Gastrocnemius medialis (tissue), 4 donors: ENCODE data around the gene LRMDA. TPM values are rescaled to one million over a fixed set of nuclear protein-coding genes. Genes with fewer than 3 reads are reported as not detected.
A peak's percentile ranks its signal among the peaks of the same experiment; 100 is the strongest.

Experiments used
- ATAC-seq, 2 donors: fragments of 150-250 bp; one replicate each; pipeline ENCODE4 v1.9.1; 2016
- DNase-seq, 2 donors: peaks; one replicate each; pipeline ENCODE4 v3.0.0-alpha.2; 2019
- H3K27ac ChIP-seq, 4 donors: fragments of 200-600 bp; sonication (generic); 1 replicate in 1 of 4; 2 replicates in 3 of 4; pipeline ENCODE4 v1.5.1; 2016 to 2018; ENCODE audit warnings: mild to moderate bottlenecking in 2 of 4, moderate library complexity in 1 of 4
- H3K27me3 ChIP-seq, 3 donors: fragments of 200-600 bp; sonication (generic) in 2 of 3; 1 replicate in 1 of 3; 2 replicates in 2 of 3; pipeline versions ENCODE4 v1.5.1 to v1.6.0; 2016 to 2019; ENCODE audit warnings: mild to moderate bottlenecking in 1 of 3, moderate library complexity in 1 of 3
- H3K36me3 ChIP-seq, 2 donors: fragments of 200-600 bp; sonication (generic) in 1 of 2; one replicate each; pipeline ENCODE4 v1.5.1; 2017 to 2018
- H3K4me1 ChIP-seq, 2 donors: fragments of 200-600 bp; sonication (generic) in 1 of 2; one replicate each; pipeline ENCODE4 v1.5.1; 2016 to 2017; ENCODE audit warnings: mild to moderate bottlenecking in 2 of 2
- H3K4me3 ChIP-seq, 4 donors: fragments of 200-600 bp; sonication (generic) in 3 of 4; 1 replicate in 1 of 4; 2 replicates in 3 of 4; pipeline ENCODE4 v1.5.1; 2016 to 2019; ENCODE audit warnings: mild to moderate bottlenecking in 2 of 4
- H3K9me3 ChIP-seq, 3 donors: fragments of 200-600 bp; sonication (generic) in 2 of 3; 1 replicate in 1 of 3; 2 replicates in 2 of 3; pipeline ENCODE4 v1.5.1; 2016 to 2019
- POLR2A ChIP-seq, 2 donors: fragments of 450-650 bp; IDR thresholded peaks; one replicate each; pipeline ENCODE4 v1.6.1; 2017; ENCODE audit warnings: antibody characterized with exemption in 2 of 2, mild to moderate bottlenecking in 2 of 2, moderate library complexity in 2 of 2
- in situ Hi-C, 4 donors: fragments of 200-750 bp; cut with MboI; loops; one replicate each; pipeline versions ENCODE4 v1.15.0 to v1.8.0; 2017; ENCODE audit warnings: low sequenced_read_pairs in 4 of 4
- intact Hi-C: fragments of 100-400 bp; cut with DNase I; formaldehyde crosslinking; loops from one replicate; pipeline ENCODE4 v1.15.1; 2023; ENCODE audit warnings: low total_unique reads
- total RNA-seq, 4 donors: library from RNA; depleted of rRNA; stranded (reverse); fragments of >200 nt; gene quantifications; one replicate each; pipeline versions ENCODE4 v1.1.0 to v1.2.3, GENCODE V29; 2016
- TF ChIP-seq, protein P1 (sequence below), 5 experiments: fragments of 450-650 bp in 3 of 5; fragments of 200-600 bp in 2 of 5; sonication (generic) in 2 of 5; IDR thresholded peaks in 4 of 5; conservative IDR thresholded peaks in 1 of 5; 1 replicate in 4 of 5; 2 replicates in 1 of 5; pipeline ENCODE4 v1.5.1; 2016 to 2019; ENCODE audit warnings: antibody characterized with exemption in 5 of 5, mild to moderate bottlenecking in 3 of 5, moderate library complexity in 3 of 5

The LRMDA gene
- total RNA-seq, 4 donors from 2014 or later: 0.80 to 4.5 (median 1.4) TPM

DNA sequence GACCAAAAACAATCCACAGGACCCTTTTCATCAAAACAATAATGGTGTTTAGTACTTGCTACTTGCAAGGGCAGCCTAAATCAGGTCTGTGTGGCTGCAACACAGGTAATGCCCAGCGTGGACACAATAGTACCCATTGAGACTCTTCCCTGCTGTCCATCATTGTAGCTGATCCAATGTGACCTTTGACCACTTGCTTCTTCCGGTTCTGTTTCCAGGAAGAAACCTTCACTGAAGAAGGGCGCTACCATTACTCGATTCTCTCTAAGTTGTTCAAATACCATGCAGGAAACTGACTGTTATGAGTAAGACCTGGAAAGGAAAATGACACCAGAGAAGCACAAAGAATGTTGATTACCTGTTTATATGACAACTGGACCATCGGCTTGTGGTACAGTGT, 1128.9 kb downstream of the LRMDA start:
- Histone ChIP-seq H3K27ac (no peak overlapping the region), H3K27me3 (no peaks in the 10 kb centered on the region), H3K4me1 (peaks cover 0 to 4% of the 10 kb centered on the region in 2 donors), H3K9me3 (no peaks in the 10 kb centered on the region), H3K4me3 (no peak overlapping the region), H3K36me3 (no peaks in the 10 kb centered on the region)
- ATAC-seq: no peak
- in situ Hi-C loops: loop anchor here in 2 of 4 donors (25.0 kb wide), 2 partner anchors 427 to 1173 kb away; no protein-coding TSS in a partner anchor
- DNase-seq: no peak
- intact Hi-C loops: no loop called here
- no peak for TF ChIP-seq POLR2A (IDR thresholded peaks at IDR 0.05)
- TF ChIP-seq, protein P1, sequence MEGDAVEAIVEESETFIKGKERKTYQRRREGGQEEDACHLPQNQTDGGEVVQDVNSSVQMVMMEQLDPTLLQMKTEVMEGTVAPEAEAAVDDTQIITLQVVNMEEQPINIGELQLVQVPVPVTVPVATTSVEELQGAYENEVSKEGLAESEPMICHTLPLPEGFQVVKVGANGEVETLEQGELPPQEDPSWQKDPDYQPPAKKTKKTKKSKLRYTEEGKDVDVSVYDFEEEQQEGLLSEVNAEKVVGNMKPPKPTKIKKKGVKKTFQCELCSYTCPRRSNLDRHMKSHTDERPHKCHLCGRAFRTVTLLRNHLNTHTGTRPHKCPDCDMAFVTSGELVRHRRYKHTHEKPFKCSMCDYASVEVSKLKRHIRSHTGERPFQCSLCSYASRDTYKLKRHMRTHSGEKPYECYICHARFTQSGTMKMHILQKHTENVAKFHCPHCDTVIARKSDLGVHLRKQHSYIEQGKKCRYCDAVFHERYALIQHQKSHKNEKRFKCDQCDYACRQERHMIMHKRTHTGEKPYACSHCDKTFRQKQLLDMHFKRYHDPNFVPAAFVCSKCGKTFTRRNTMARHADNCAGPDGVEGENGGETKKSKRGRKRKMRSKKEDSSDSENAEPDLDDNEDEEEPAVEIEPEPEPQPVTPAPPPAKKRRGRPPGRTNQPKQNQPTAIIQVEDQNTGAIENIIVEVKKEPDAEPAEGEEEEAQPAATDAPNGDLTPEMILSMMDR (IDR thresholded peaks at IDR 0.05 in 4 of 5, conservative IDR thresholded peaks at IDR 0.05 in 1 of 5): no peak

DNA sequence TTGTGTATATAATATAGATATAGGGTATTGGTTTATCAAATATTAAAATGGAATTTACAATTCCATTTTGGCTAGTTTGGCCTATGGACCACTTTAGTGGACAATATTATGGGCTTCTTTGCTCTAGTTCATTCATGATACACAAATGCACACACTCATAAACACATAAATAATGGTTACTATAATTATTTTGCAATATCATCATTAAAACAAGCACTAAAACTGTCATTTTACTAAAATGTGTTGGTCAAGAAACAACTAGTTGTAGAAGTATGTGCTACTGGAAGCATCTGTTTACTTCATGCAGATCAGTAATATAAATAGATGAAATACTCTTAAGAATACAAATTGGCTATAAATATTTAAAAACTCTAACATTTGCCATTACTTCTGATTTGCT, 1131.9 kb downstream of the LRMDA start:
- Histone ChIP-seq H3K9me3 (no peaks in the 10 kb centered on the region), H3K27me3 (no peaks in the 10 kb centered on the region), H3K27ac (no peak overlapping the region), H3K36me3 (no peaks in the 10 kb centered on the region), H3K4me1 (peaks cover 0 to 4% of the 10 kb centered on the region in 2 donors), H3K4me3 (no peak overlapping the region)
- intact Hi-C loops (no loop called here), in situ Hi-C loops (loop anchor here in 2 of 4 donors (25.0 kb wide), 2 partner anchors 424 to 1176 kb away; no protein-coding TSS in a partner anchor)
- DNase-seq (no peak), ATAC-seq (no peak)
- TF ChIP-seq, protein P1 (IDR thresholded peaks at IDR 0.05 in 4 of 5, conservative IDR thresholded peaks at IDR 0.05 in 1 of 5): no peak
- TF ChIP-seq POLR2A (IDR thresholded peaks at IDR 0.05): no peak

DNA sequence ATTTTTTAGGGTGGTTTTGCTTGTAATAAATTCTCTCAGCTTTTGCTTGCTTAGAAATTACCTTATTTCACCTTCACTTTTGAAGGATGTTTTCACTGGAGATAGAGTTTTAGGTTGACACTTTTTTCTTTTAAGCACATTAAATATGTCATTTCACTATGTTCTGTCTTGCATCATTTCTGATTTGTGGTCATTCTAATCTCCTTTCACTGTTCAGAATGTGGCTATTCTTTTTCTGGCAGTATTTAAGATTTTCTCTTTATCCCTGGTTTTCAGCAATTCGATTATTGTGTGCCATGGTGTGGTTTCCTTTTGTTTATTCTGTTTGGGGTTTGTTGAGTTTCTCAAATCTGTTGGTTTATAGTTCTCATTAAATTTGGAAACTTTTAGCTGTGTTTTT, 1140.6 kb downstream of the LRMDA start:
- H3K4me1 ChIP-seq: no peaks in the 10 kb centered on the region
- in situ Hi-C loops (loop anchor here in 2 of 4 donors (25.0 kb wide), 2 partner anchors 415 to 1185 kb away; no protein-coding TSS in a partner anchor), intact Hi-C loops (no loop called here)
- ATAC-seq (no peak), DNase-seq (no peak)
- no peaks in the 10 kb centered on the region for H3K36me3 ChIP-seq
- H3K4me3 ChIP-seq: no peak overlapping the region
- H3K9me3 ChIP-seq: no peaks in the 10 kb centered on the region
- H3K27me3 ChIP-seq: no peaks in the 10 kb centered on the region
- H3K27ac ChIP-seq: no peak overlapping the region
- TF ChIP-seq POLR2A (IDR thresholded peaks at IDR 0.05): no peak
- TF ChIP-seq, protein P1 (IDR thresholded peaks at IDR 0.05 in 4 of 5, conservative IDR thresholded peaks at IDR 0.05 in 1 of 5): no peak

DNA sequence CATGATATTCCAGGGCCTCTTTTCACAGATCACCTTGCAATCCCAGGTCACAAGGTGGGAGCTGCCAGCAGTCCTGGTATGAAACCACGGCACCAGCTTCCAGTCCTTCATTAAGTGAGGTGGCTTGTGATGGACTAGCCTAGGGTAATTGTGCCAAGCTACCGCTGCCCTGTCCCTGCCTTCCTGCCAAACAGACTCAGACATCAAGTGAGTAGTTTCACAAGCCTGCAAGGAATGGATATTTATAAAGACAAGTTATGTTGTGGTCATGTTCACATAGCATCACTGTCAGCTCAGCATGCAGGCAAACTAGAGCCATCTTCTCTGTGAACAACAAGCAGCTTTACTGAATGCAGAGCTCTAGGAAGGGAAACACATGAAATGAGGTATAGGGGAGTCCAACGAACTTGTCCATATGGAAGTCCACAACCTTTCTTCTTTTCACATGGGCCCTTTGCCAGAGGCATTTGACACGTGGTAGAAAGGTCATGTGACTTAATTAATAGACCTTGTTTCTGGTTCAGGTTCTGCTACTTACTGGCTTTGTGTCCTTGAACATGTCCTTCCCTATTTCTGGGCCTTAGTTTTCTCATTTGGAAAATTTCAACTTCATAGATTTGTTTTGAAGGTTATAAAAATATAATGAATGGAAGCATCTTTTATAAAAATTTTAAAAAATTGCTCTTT, 1145.0 kb downstream of the LRMDA start:
- DNase-seq: peak in 1 of 2 donors; percentile 19
- no peaks in the 10 kb centered on the region for H3K36me3 ChIP-seq
- ATAC-seq: peak; percentile 19 to 69

More for the DNA sequence above, 1145.0 kb downstream of the LRMDA start:
- intact Hi-C loops: no loop called here
- TF ChIP-seq, protein P1 (IDR thresholded peaks at IDR 0.05 in 4 of 5, conservative IDR thresholded peaks at IDR 0.05 in 1 of 5): no peak
- TF ChIP-seq POLR2A (IDR thresholded peaks at IDR 0.05): no peak
- Histone ChIP-seq H3K4me1 (no peaks in the 10 kb centered on the region), H3K27ac (no peak overlapping the region), H3K4me3 (no peak overlapping the region), H3K9me3 (no peaks in the 10 kb centered on the region), H3K27me3 (no peaks in the 10 kb centered on the region)
- in situ Hi-C loops: no loop called here
